Fibroblast of gingiva (primary cell): ENCODE measurements around the gene PRSS53.
"Not testable (repeated sequence)": the region's sequence is repeated elsewhere in the genome, so short reads cannot be mapped to it uniquely, and the experiment has no call there.

Experiments used
- DNase-seq: peaks from one replicate; pipeline ENCODE4 v3.0.0-alpha.2; 2011; ENCODE audit warnings: low read depth

Gene PRSS53

DNA sequence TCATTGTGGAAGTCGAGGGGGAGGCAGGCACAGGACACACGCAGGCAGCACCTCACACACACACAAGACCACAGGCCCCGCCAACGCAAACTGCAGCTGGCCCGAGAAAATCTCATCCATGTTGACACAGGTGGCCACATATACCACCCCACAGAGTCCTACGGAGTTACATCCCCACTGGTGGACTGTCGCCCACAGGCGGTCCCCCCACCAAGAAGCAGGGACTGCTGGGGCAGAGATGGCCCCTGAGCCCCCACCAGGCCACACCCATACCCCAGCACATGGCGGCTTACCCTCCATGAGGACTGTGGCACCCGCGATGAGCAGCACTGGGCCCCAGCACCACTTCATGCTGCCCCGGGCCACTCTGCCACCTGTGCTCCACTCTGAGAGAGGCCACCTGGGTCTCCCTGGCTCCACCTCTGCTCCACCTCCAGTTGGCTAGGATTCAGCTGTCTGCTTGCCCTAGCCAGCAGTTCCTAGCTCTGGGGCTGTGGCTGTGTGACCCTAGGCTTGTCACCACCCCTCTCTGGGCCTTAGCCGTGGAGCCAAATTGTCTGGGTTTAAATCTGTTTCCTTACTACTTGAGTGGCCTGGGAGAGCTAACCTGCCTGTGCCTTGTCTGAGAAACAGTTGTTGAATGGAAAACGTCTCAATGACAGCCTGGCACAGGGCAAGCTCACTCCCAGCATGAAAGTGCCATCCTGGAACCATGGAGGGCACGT is at the start of gene PRSS53:
Gene PRSS53, minus strand, starts transcription at position 485 of the 725 bp plus-strand sequence. Its CDS starts 134 bp downstream, at position 351.
- DNase-seq = no peak

- DNase-seq = not testable (repeated sequence)
Observed at GRCh38 chr16:31136822-31137499, 48.2 kb upstream of the PRSS53 start.

- DNase-seq = no peak
Observed at GRCh38 chr16:31136287-31136662, 47.5 kb upstream of the PRSS53 start.

DNA sequence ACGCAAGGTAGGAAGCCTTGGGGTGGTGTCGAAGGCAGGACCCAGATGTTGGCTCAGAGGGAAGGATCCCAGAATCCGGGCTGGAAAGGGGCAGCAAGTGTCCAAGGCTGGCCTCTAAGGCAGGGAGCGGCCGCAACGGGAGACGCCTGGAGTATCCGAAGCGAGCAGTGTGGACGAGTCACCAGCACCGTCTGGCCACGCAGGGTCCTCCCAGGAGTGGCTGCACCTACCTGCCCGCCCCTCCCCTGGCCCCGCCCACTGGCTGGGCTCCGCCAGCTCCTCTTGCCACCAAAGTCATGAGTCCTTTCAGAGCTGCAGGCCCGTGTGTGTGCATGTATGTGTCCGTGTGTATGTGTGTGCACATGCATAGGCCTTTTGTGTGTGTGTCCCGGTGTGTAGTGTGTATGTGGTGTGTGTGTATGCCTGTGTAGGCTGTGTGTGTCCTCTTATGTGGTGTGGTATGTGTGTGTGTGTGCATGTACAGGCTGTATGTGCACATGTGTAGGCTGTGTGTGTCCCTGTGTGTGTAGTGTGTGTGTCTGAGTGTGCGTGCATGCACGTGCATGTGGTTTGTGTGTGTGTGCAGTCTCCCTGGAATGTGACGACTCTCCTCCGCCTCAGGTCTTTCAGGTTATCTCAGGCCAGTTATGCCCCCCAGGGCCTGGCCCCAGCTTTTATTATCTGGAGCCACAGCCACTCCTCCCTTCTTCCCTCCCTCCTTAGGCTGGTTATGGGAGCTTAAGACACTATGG is 47.0 kb upstream of the PRSS53 start, which contains the start of gene PRSS8:
Gene PRSS8, minus strand, starts transcription at position 193 of the 752 bp plus-strand sequence. CDS start 229 bp downstream, outside the sequence.
- DNase-seq = no peak

DNA sequence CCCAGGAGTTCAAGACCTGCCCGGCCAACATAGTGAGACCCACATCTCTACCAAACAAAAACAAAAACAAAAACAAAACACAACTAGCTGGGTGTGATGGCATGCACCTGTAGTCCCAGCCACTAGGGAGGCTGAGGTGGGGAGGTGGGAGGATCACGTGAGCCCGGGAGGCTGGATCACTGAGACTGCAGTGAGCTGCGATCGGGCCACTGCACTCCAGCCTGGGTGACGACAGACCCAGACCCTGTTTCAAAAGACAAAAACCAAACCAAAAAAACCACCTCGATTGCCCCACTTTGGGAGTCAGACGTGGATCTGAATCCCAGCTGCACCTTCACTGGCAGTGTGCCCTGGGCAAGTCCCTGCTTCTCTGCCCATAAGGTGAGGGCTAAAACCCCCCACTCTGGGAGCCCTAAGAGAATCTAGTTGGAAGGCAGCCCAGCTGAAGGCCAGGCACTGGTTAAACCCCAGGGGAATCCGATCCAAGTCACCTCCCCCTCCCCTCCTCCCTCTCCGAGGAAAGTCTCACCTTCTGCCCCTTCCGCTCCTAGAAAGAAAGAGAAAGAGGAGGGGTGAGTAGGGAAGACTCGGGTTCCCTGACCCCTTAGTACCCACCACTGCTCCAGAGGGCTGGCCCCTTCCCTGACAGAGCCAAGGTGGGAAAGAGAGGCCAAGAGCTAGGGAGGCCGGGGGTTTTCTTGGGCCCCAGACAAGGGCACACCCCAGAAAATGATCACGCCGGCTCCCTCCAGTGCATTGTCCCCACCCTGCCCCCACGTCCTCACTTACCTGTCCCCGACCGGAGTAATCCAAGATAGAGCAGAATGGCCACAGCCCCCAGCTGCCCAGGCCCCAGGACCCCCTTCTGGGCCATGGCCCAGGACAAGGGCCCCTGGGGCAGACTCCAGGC is 46.1 kb upstream of the PRSS53 start:
- no peak for DNase-seq

GRCh38 chr16:31134091-31134571 is 45.4 kb upstream of the PRSS53 start:
- DNase-seq = no peak

DNA sequence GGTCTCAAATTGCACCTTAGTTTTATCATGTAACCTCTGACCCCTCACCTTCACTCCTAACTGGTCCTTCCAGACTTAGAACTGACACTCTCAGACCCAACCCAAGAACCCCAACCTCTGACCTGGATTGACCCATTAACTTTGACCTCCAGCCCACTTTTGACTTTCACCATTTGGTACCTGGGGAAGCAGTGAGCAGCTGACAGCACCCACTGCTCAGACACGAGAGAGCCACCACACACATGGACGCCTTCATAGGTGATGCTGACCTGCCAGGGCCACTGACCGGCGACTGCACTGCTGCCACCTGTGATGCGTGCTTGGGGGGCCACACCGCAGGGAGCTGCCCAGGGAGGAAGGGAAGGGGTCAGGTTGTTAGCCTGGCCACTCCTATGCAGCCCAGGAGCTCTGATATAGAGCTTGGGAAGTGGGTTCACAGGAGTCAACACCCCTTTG is 44.3 kb upstream of the PRSS53 start:
- no peak for DNase-seq

GRCh38 chr16:31132303-31132979 is 43.7 kb upstream of the PRSS53 start:
- no peak for DNase-seq

DNA sequence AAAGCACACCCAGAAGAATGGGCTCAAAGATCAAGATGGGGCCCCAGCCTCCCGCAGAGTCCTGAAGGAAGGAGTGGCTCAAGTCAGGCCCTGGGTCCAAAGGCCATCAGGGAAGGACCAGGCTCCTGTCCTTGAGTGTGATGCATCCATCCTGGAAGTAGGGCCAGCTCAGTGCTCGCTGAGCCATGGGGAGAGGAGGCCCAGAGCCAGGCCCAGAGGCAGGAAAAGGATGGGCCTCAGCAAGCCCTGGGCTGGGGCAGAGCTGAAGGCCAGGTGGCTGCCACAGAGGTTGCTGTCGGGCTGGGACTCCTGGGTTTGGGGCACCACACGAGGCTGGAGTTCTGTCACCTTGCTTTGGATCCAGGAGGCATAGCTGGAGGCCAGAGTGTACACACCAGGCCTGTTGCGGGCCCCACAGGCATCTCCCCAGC is 43.1 kb upstream of the PRSS53 start:
- DNase-seq = no peak

GRCh38 chr16:31131416-31131815 is 42.7 kb upstream of the PRSS53 start:
- DNase-seq = no peak

DNA sequence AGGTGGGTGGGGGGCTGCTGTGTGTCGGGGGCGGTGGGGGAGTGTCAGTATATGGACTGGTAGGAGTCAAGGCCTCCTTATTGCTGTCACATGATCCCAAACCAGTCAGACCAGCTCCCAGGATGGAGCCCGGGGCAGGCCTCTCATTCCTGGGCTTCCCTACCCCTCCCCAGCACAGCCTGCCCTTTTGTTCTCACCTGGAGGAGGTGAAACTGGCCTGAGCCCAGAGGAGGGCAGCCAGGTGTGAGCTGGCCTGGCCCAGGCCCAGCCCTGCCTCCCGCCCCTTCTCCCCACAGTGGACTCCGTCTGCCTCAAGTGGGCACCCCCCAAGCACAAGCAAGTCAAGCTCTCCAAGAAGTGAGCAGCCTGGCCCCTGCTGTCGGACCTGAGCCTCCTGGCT is 42.2 kb upstream of the PRSS53 start:
- DNase-seq = no peak

DNA sequence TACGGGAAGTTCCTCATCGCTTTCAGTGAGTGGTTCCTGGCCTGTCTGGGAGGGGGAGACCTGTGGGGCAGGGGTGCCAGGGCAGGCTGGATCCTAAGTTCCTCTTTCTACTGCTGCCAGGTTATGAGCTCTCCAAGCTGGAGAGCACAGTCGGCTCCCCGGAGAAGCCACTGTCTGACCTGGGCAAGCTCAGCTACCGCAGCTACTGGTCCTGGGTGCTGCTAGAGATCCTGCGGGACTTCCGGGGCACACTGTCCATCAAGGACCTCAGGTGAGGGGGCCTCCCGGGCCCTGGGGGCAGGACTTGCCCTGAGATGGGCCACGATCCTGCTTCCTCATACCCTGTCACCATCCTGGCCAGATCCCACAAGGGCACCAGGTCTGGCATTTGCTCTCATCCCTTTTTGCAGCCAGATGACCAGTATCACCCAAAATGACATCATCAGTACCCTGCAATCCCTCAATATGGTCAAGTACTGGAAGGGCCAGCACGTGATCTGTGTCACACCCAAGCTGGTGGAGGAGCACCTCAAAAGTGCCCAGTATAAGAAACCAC is 41.7 kb upstream of the PRSS53 start:
- no peak for DNase-seq

DNA sequence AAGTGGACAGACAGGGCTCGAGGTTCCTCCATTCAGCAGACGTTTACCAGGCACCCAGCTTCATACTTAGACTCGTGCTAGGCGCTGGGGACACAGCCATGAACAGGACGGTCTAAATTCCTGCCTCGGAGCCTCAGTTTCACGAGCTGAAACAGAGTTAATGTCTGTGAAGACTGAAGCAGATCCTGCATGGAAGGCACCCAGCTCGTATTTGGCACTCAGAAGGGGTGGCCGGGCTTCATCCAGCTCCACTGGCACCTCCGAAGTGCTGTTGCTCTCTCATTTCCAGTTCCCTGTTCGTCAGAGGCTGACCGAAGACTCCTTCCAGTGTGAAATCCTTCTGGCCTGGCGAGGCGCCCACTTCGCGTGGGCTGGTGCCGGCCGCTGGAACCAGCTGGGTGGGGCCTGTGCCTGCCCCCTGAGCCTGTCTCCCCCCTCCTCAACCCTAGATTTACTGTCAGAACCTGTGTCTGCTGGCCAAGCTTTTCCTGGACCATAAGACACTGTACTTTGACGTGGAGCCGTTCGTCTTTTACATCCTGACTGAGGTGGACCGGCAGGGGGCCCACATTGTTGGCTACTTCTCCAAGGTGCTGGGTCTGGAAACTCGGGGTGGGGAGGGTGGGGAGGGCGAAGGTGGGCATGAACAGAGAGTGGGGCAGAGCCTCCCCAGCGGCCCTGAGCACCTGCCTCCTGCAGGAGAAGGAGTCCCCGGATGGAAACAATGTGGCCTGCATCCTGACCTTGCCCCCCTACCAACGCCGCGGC is 41.0 kb upstream of the PRSS53 start:
- no peak for DNase-seq

- no peak for DNase-seq
Observed at GRCh38 chr16:31128711-31129567, 40.2 kb upstream of the PRSS53 start.

DNA sequence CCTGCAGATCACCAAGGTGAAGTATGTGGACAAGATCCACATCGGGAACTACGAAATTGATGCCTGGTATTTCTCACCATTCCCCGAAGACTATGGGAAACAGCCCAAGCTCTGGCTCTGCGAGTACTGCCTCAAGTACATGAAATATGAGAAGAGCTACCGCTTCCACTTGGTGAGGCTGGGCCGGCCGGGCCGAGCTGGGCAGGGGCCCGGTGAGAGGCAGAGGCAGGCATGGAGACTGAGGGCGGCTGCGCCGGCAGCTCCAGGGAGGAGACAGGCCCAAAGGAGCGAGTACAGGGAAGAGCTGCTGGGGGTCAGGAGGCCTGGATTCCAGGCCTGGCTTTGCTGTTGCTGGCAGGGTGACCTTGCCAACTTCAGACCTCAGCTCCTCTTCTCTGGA is 38.4 kb upstream of the PRSS53 start:
- DNase-seq = no peak

DNA sequence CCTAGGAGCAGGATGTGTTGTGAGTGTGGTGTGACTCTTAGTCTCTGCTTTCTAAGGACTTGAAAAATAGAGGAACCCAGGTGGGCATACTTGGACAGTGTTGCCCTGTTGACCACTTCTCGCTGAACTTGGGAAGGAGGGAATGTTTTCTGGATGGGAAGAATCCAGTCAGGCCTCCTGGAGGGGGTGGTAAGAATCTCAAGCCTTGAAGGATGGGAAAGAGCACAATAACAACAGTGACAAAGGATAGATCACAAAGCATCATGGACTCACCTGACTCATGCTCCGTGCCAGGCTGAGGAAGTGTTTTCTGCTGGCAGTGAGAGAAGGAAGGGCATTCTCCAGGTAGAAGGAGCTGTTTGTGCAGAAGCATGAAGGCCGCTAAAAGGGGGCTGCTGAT is 37.1 kb upstream of the PRSS53 start:
- DNase-seq = no peak

GRCh38 chr16:31120129-31120528 is 31.4 kb upstream of the PRSS53 start:
- DNase-seq = no peak

GRCh38 chr16:31118223-31119155 is 29.7 kb upstream of the PRSS53 start:
- DNase-seq = peak; percentile 69
